Stomach (tissue), 9 donors: ENCODE measurements around the gene OR7C1. TPM values are rescaled to one million over a fixed set of nuclear protein-coding genes. Genes with fewer than 3 reads are reported as not detected.

Source experiments
- DNase-seq, 2 donors: peaks; one replicate each; pipeline versions ENCODE4 v3.0.0 to v3.0.0-alpha.2; 2013 to 2019
- H3K27ac ChIP-seq, 5 donors: fragments of 200-600 bp in 4 of 5; sonication (generic) in 4 of 5; one replicate each; pipeline ENCODE4 v1.5.1; 2013 to 2019; ENCODE audit warnings: mild to moderate bottlenecking in 1 of 5, moderate library complexity in 1 of 5
- H3K27me3 ChIP-seq, 3 donors: fragments of 200-600 bp; sonication (generic); one replicate each; pipeline ENCODE4 v1.5.1; 2017 to 2019; ENCODE audit warnings: mixed run types in 1 of 3
- H3K36me3 ChIP-seq, 4 donors: fragments of 200-600 bp; sonication (generic); 1 replicate in 3 of 4; 2 replicates in 1 of 4; pipeline ENCODE4 v1.5.1; 2016 to 2019
- H3K4me1 ChIP-seq, 4 donors: fragments of 200-600 bp; sonication (generic); one replicate each; pipeline ENCODE4 v1.5.1; 2016 to 2019
- H3K4me3 ChIP-seq, 4 donors: fragments of 200-600 bp; sonication (generic) in 3 of 4; one replicate each; pipeline ENCODE4 v1.5.1; 2016 to 2019; ENCODE audit warnings: mild to moderate bottlenecking in 1 of 4
- H3K9me3 ChIP-seq, 4 donors: fragments of 200-600 bp; sonication (generic); one replicate each; pipeline ENCODE4 v1.5.1; 2016 to 2019
- EP300 ChIP-seq: sonication (generic); formaldehyde crosslinking; IDR thresholded peaks from one replicate; pipeline ENCODE4 v1.6.1; 2017; ENCODE audit warnings: antibody characterized with exemption
- POLR2A ChIP-seq, 4 donors: fragments of 450-650 bp; IDR thresholded peaks; one replicate each; pipeline ENCODE4 v1.6.1; 2016; ENCODE audit warnings: antibody characterized with exemption in 4 of 4, control low read depth in 2 of 4, mild to moderate bottlenecking in 1 of 4, moderate library complexity in 1 of 4
- POLR2AphosphoS5 ChIP-seq, 3 donors: sonication (generic); formaldehyde crosslinking; IDR thresholded peaks; one replicate each; pipeline ENCODE4 v1.6.1; 2016; ENCODE audit warnings: antibody characterized with exemption in 3 of 3
- WGBS, 5 donors: extraction: QIAGEN DNeasy Blood & Tissue Kit in 3 of 5; methylation state at CpG; one replicate each; pipeline versions ENCODE4 v1.1.5 to v1.1.7; 2013 to 2018; 5-methylcytosine and 5-hydroxymethylcytosine counted together
- intact Hi-C: fragments of 100-400 bp; cut with DNase I; formaldehyde crosslinking; loops from one replicate; pipeline ENCODE4 v1.15.1; 2023; ENCODE audit warnings: low total_unique reads
- polyA plus RNA-seq, 3 donors: library from polyadenylated mRNA; stranded (reverse); fragments of 200-250 nt; gene quantifications; one replicate each; pipeline ENCODE4 v1.2.3, GENCODE V29; 2013
- total RNA-seq, 5 donors: library from RNA; depleted of rRNA; stranded (reverse); fragments of >200 nt; gene quantifications; one replicate each; pipeline versions ENCODE4 v1.1.0 to v1.2.3, GENCODE V29; 2014 to 2016
- TF ChIP-seq, protein P1 (sequence below), 7 experiments: fragments of 450-650 bp in 4 of 7; fragments of 200-600 bp in 3 of 7; sonication (generic) in 3 of 7; IDR thresholded peaks; one replicate each; pipeline ENCODE4 v1.5.1; 2016 to 2019; ENCODE audit warnings: antibody characterized with exemption in 7 of 7, control low read depth in 2 of 7, mild to moderate bottlenecking in 1 of 7
- donor health status: healthy with polysubstance abuse.
- donor health status: Bipolar disorder and iron deficiency.
- donor health status: healthy.

OR7C1 gene
- total and polyA plus RNA-seq, 8 donors = not detected

DNA sequence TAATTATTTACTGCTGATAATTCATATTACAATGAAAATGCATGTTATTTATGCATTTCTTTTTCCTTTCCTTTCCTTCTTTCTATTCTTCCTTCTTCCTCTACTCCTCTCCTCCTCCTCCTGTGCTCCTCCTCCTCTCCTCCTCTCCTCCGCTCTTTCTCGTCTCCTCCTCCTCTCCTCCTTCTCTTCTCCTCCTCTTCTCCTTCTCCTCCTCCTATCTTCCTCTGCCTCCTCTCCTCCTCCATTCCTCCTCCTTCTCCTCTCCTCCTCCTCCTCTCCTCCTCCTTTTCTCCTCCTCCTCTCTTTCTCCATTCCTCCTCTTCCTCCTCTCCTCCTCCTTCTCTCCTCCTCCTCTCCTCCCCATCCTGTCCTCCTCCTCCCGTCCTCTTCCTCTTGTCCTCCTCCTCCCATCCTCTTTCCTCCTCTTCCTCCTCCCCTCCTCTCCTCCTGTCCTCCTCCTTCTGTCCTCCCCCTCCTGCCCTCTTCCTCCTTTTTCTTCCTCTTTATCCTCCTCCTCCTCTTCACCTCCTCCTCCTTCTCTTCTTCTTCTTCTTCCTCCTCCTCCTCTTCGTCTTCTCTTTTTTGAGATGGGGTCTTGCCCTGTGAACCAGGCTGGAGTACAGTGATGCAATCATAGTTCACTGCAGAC, 71.4 kb downstream of the OR7C1 start:
- 66 to 78% (median 73%) methylated on average over 4 of the region's 4 CpGs for WGBS, 5 donors
- peaks cover 0 to 6% (median 0%) of the 10 kb centered on the region in 3 donors for H3K27me3 ChIP-seq
- no peak overlapping the region for H3K4me3 ChIP-seq
- H3K27ac ChIP-seq = no peak overlapping the region
- peaks cover 0 to 5% (median 1%) of the 10 kb centered on the region in 4 donors for H3K9me3 ChIP-seq
- peaks cover 0 to 25% (median 0%) of the 10 kb centered on the region in 4 donors for H3K36me3 ChIP-seq
- no peak for TF ChIP-seq POLR2AphosphoS5 (IDR thresholded peaks at IDR 0.05)
- TF ChIP-seq EP300 = no peak
- TF ChIP-seq, protein P1, sequence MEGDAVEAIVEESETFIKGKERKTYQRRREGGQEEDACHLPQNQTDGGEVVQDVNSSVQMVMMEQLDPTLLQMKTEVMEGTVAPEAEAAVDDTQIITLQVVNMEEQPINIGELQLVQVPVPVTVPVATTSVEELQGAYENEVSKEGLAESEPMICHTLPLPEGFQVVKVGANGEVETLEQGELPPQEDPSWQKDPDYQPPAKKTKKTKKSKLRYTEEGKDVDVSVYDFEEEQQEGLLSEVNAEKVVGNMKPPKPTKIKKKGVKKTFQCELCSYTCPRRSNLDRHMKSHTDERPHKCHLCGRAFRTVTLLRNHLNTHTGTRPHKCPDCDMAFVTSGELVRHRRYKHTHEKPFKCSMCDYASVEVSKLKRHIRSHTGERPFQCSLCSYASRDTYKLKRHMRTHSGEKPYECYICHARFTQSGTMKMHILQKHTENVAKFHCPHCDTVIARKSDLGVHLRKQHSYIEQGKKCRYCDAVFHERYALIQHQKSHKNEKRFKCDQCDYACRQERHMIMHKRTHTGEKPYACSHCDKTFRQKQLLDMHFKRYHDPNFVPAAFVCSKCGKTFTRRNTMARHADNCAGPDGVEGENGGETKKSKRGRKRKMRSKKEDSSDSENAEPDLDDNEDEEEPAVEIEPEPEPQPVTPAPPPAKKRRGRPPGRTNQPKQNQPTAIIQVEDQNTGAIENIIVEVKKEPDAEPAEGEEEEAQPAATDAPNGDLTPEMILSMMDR (IDR thresholded peaks at IDR 0.05) = no peak
- TF ChIP-seq POLR2A (IDR thresholded peaks at IDR 0.05) = no peak
- no peaks in the 10 kb centered on the region for H3K4me1 ChIP-seq
- no peak for DNase-seq
- intact Hi-C loops = no loop called here

DNA sequence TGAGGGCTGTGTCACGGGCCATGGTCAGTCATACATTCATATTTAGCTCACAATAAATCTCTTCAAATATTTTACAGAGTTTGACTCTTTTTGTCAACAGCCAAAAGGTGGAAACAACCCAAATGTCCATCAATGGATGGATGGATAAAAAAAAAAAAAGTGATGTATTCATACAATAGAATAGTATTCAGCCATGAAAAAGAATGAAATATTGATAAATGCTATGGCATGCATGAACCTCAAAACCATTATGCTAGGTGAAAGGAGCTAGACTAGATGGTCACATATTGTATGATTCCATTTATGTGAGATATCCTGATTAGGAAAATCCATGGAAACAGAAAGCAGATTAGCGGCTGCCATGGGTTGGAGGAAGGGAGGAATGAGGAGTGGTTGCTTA, 72.9 kb downstream of the OR7C1 start:
- DNase-seq = no peak
- no peak overlapping the region for H3K27ac ChIP-seq
- H3K27me3 ChIP-seq = peaks cover 0 to 6% (median 0%) of the 10 kb centered on the region in 3 donors
- no peak overlapping the region for H3K4me3 ChIP-seq
- no peaks in the 10 kb centered on the region for H3K4me1 ChIP-seq
- peaks cover 0 to 18% (median 0%) of the 10 kb centered on the region in 4 donors for H3K36me3 ChIP-seq
- intact Hi-C loops = no loop called here
- no peak for TF ChIP-seq POLR2A (IDR thresholded peaks at IDR 0.05)
- no peak for TF ChIP-seq POLR2AphosphoS5 (IDR thresholded peaks at IDR 0.05)
- TF ChIP-seq EP300 = no peak
- TF ChIP-seq, protein P1 (IDR thresholded peaks at IDR 0.05) = no peak
- 84 to 91% (median 86%) methylated on average over 2 of the region's 2 CpGs for WGBS, 5 donors
- peaks cover 0 to 5% (median 1%) of the 10 kb centered on the region in 4 donors for H3K9me3 ChIP-seq

GRCh38 chr19:14761607-14762006, 73.4 kb downstream of the OR7C1 start:
- H3K4me1 ChIP-seq = no peaks in the 10 kb centered on the region
- H3K27me3 ChIP-seq = peaks cover 0 to 6% (median 0%) of the 10 kb centered on the region in 3 donors
- H3K9me3 ChIP-seq = peaks cover 0 to 8% (median 1%) of the 10 kb centered on the region in 4 donors
- no peak for DNase-seq
- 44 to 68% (median 53%) methylated on average over 5 of the region's 5 CpGs for WGBS, 5 donors
- intact Hi-C loops = no loop called here
- no peak for TF ChIP-seq POLR2AphosphoS5 (IDR thresholded peaks at IDR 0.05)
- TF ChIP-seq POLR2A (IDR thresholded peaks at IDR 0.05) = no peak
- TF ChIP-seq, protein P1 (IDR thresholded peaks at IDR 0.05) = no peak
- no peak for TF ChIP-seq EP300
- H3K4me3 ChIP-seq = no peak overlapping the region
- H3K27ac ChIP-seq = no peak overlapping the region
- peaks cover 0 to 18% (median 0%) of the 10 kb centered on the region in 4 donors for H3K36me3 ChIP-seq

- Histone ChIP-seq H3K4me1 (no peaks in the 10 kb centered on the region), H3K4me3 (no peak overlapping the region), H3K36me3 (peaks cover 0 to 5% (median 0%) of the 10 kb centered on the region in 4 donors), H3K27me3 (no peaks in the 10 kb centered on the region), H3K9me3 (peaks cover 0 to 8% (median 1%) of the 10 kb centered on the region in 4 donors), H3K27ac (no peak overlapping the region)
- intact Hi-C loops = no loop called here
- TF ChIP-seq EP300 (no peak), POLR2A (IDR thresholded peaks at IDR 0.05) (no peak), POLR2AphosphoS5 (IDR thresholded peaks at IDR 0.05) (no peak)
- TF ChIP-seq, protein P1 (IDR thresholded peaks at IDR 0.05) = no peak
- peak in 1 of 2 donors; percentile 36 for DNase-seq
- WGBS, 5 donors = 17 to 42% (median 25%) methylated on average over 15 to 16 of the region's 16 CpGs
Observed at GRCh38 chr19:14758816-14759215, 76.2 kb downstream of the OR7C1 start.
